GM23338 (cell line): ENCODE measurements around the gene REG1B. TPM values are rescaled to one million over a fixed set of nuclear protein-coding genes. Genes with fewer than 3 reads are reported as not detected.

Source experiments
- ATAC-seq: fragments of 200-7000 bp; cut with Tn5 transposase; 3 replicates; pipeline ENCODE4 v1.9.1; 2020
- DNase-seq: peaks from one replicate; pipeline ENCODE4 v3.0.0-alpha.2; 2015; ENCODE audit warnings: low spot score
- H2AFZ ChIP-seq: fragments of 200-600 bp; sonication (generic); 2 replicates; pipeline ENCODE4 v1.8.0; 2016; ENCODE audit warnings: antibody characterized with exemption, mild to moderate bottlenecking, moderate library complexity
- H3F3A ChIP-seq: fragments of 200-600 bp; sonication (generic); replicated peaks from 2 replicates; pipeline ENCODE4 v1.8.0; 2017; ENCODE audit warnings: antibody characterized with exemption, mixed run types, low read depth
- H3K27ac ChIP-seq: fragments of 200-600 bp; sonication (generic); 2 replicates; pipeline ENCODE4 v1.6.1; 2016; ENCODE audit warnings: low read depth
- H3K27me3 ChIP-seq: fragments of 200-600 bp; sonication (generic); 2 replicates; pipeline ENCODE4 v1.8.0; 2016; ENCODE audit warnings: mild to moderate bottlenecking, mixed run types, moderate library complexity; ENCODE audit not compliant: insufficient read depth
- H3K36me3 ChIP-seq: fragments of 200-600 bp; sonication (generic); 2 replicates; pipeline ENCODE4 v1.8.0; 2016; ENCODE audit warnings: mild to moderate bottlenecking; ENCODE audit not compliant: insufficient read depth
- H3K4me1 ChIP-seq: fragments of 200-600 bp; sonication (generic); 2 replicates; pipeline ENCODE4 v1.8.0; 2016; ENCODE audit warnings: mild to moderate bottlenecking, moderate library complexity; ENCODE audit not compliant: insufficient read depth
- H3K4me2 ChIP-seq: fragments of 200-600 bp; sonication (generic); 2 replicates; pipeline ENCODE4 v1.7.1; 2017; ENCODE audit warnings: mixed run types
- H3K4me3 ChIP-seq: fragments of 200-600 bp; sonication (generic); 2 replicates; pipeline ENCODE4 v1.6.1; 2016; ENCODE audit warnings: mixed run types
- H3K79me2 ChIP-seq: fragments of 200-600 bp; sonication (generic); replicated peaks from 2 replicates; pipeline ENCODE4 v1.8.0; 2017; ENCODE audit warnings: mild to moderate bottlenecking; ENCODE audit not compliant: insufficient read depth
- H3K9me2 ChIP-seq: fragments of 200-600 bp; sonication (generic); 2 replicates; pipeline ENCODE4 v1.8.0; 2017; ENCODE audit not compliant: insufficient read depth
- H4K20me1 ChIP-seq: fragments of 200-600 bp; sonication (generic); replicated peaks from 2 replicates; pipeline ENCODE4 v1.8.0; 2017; ENCODE audit warnings: mild to moderate bottlenecking; ENCODE audit not compliant: insufficient read depth
- H3K27ac Mint-ChIP-seq: 2 replicates; pipeline ENCODE4 v1.8.0; 2020; ENCODE audit warnings: inconsistent platforms, mild to moderate bottlenecking, moderate library complexity, mixed read lengths
- H3K27me3 Mint-ChIP-seq: 3 replicates; pipeline ENCODE4 v1.8.0; 2022; ENCODE audit warnings: low read depth, mild to moderate bottlenecking, moderate library complexity, mixed read lengths, inconsistent platforms; ENCODE audit not compliant: insufficient read depth, poor library complexity
- H3K36me3 Mint-ChIP-seq: 3 replicates; pipeline ENCODE4 v1.8.0; 2021; ENCODE audit warnings: low read depth, mild to moderate bottlenecking, inconsistent platforms, moderate library complexity, mixed read lengths
- H3K4me1 Mint-ChIP-seq: 3 replicates; pipeline ENCODE4 v1.8.0; 2020; ENCODE audit warnings: mild to moderate bottlenecking, inconsistent platforms, mixed read lengths
- H3K4me3 Mint-ChIP-seq: 3 replicates; pipeline ENCODE4 v1.8.0; 2021; ENCODE audit warnings: moderate library complexity, mild to moderate bottlenecking, inconsistent platforms, mixed read lengths
- H3K9me3 Mint-ChIP-seq: 3 replicates; pipeline ENCODE4 v1.8.0; 2020; ENCODE audit warnings: moderate library complexity, mild to moderate bottlenecking, inconsistent platforms, mixed read lengths
- CREB1 ChIP-seq: fragments of 250-450 bp; sonication (Bioruptor Pico); IDR thresholded peaks from 2 replicates; pipeline ENCODE4 v1.5.0; 2020; ENCODE audit warnings: low read depth, mild to moderate bottlenecking, moderate library complexity
- EZH2 ChIP-seq: fragments of 200-600 bp; sonication (generic); IDR thresholded peaks from one replicate; pipeline ENCODE4 v1.8.0; 2017; ENCODE audit warnings: antibody characterized with exemption, mild to moderate bottlenecking, low read depth; ENCODE audit not compliant: unreplicated experiment
- EZH2phosphoT487 ChIP-seq: fragments of 200-600 bp; sonication (generic); IDR thresholded peaks from one replicate; pipeline ENCODE4 v1.8.1; 2018; ENCODE audit warnings: antibody characterized with exemption; ENCODE audit not compliant: unreplicated experiment
- JUNB ChIP-seq: IDR thresholded peaks from one replicate; pipeline ENCODE4 v1.6.1; 2016; ENCODE audit warnings: antibody characterized with exemption; ENCODE audit not compliant: unreplicated experiment
- NANOG ChIP-seq: IDR thresholded peaks from 2 replicates; pipeline ENCODE4 v1.6.1; 2016; ENCODE audit warnings: antibody characterized with exemption, borderline replicate concordance
- POLR2AphosphoS5 ChIP-seq: IDR thresholded peaks from 2 replicates; pipeline ENCODE4 v1.6.1; 2016; ENCODE audit warnings: antibody characterized with exemption, low read depth
- REST ChIP-seq: IDR thresholded peaks from one replicate; pipeline ENCODE4 v1.6.1; 2018; ENCODE audit warnings: antibody characterized with exemption; ENCODE audit not compliant: unreplicated experiment
- STAT1 ChIP-seq: IDR thresholded peaks from one replicate; pipeline ENCODE4 v1.6.1; 2016; ENCODE audit warnings: antibody characterized with exemption; ENCODE audit not compliant: unreplicated experiment
- ZNF114 ChIP-seq: fragments of 250-450 bp; sonication (Bioruptor Pico); IDR thresholded peaks from 2 replicates; pipeline ENCODE4 v1.5.0; 2020; ENCODE audit warnings: mild to moderate bottlenecking, moderate library complexity
- ZNF331 ChIP-seq: fragments of 250-450 bp; sonication (Bioruptor Pico); IDR thresholded peaks from 2 replicates; pipeline ENCODE4 v1.5.0; 2020; ENCODE audit warnings: low read depth, mild to moderate bottlenecking, moderate library complexity
- polyA plus RNA-seq: library from polyadenylated mRNA; unstranded; fragments of >200 nt; fragmentation: Nextera tagmentation; extraction: Ambion mirVana; gene quantifications from 2 replicates; pipeline ENCODE4 v1.2.1, GENCODE V29; 2016
- total RNA-seq: library from RNA; depleted of rRNA; stranded (reverse); fragments of >200 nt; shearing (Covaris generic); gene quantifications from 2 replicates; pipeline ENCODE4 v1.2.3, GENCODE V29; 2014

Gene REG1B
- total and polyA plus RNA-seq, 2 experiments from 2014 or later, result not detected

GRCh38 chr2:79128406-79128805 lies 40.6 kb upstream of the REG1B start:
- Histone ChIP-seq H2AFZ (no peak overlapping the region), H3K9me2 (0 out of 2 replicates have a peak, but pooled peaks cover 2% of the 10 kb centered on the region), H3K36me3 (no peaks in the 10 kb centered on the region), H3F3A (no peaks in the 10 kb centered on the region), H3K79me2 (no peaks in the 10 kb centered on the region), H3K4me2 (no peak overlapping the region), H3K4me1 (no peaks in the 10 kb centered on the region), H3K27ac (no peak overlapping the region), H4K20me1 (no peaks in the 10 kb centered on the region), H3K27me3 (no peaks in the 10 kb centered on the region), H3K4me3 (no peak overlapping the region)
- Mint-ChIP-seq H3K27me3 (peaks cover 2% of the 10 kb centered on the region), H3K36me3 (no peaks in the 10 kb centered on the region), H3K27ac (no peak overlapping the region), H3K9me3 (no peaks in the 10 kb centered on the region), H3K4me3 (no peak overlapping the region), H3K4me1 (peaks cover 3% of the 10 kb centered on the region; the same call in 1 of the 3 replicates)
- TF ChIP-seq ZNF114 (CRISPR knock-in tag), result no peak
- no peak for TF ChIP-seq JUNB
- no peak for TF ChIP-seq POLR2AphosphoS5
- TF ChIP-seq NANOG, result no peak
- TF ChIP-seq EZH2, result no peak
- no peak for DNase-seq
- ATAC-seq, result no peak

DNA sequence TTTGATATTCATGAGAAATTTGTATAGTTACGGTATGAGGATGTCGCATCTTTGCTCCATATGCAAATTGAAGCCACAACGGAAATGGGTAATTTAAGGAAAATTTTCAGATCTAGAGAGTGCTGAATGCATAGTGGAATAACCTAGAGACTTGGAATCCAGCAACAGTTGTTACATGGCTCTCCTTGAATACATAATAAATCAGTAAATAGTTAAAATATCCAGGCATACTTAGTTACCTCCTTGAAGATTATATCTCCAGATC lies 37.9 kb upstream of the REG1B start:
- ATAC-seq, result no peak

GRCh38 chr2:79124907-79125720 lies 37.3 kb upstream of the REG1B start:
- no peaks in the 10 kb centered on the region for H3K36me3 ChIP-seq
- H3K27me3 Mint-ChIP-seq, result peaks cover 4% of the 10 kb centered on the region
- no peak overlapping the region for H2AFZ ChIP-seq
- H3K27me3 ChIP-seq, result no peaks in the 10 kb centered on the region
- no peak overlapping the region for H3K27ac Mint-ChIP-seq
- H3K4me1 Mint-ChIP-seq, result no peaks in the 10 kb centered on the region
- no peaks in the 10 kb centered on the region for H3K36me3 Mint-ChIP-seq
- DNase-seq, result no peak
- no peaks in the 10 kb centered on the region for H3K79me2 ChIP-seq
- no peak overlapping the region for H3K4me3 Mint-ChIP-seq
- H3K27ac ChIP-seq, result no peak overlapping the region
- no peaks in the 10 kb centered on the region for H3K9me3 Mint-ChIP-seq
- H3K4me2 ChIP-seq, result no peak overlapping the region
- ATAC-seq, result no peak
- H3K4me3 ChIP-seq, result no peak overlapping the region
- H3K9me2 ChIP-seq, result no peaks in the 10 kb centered on the region
- H3K4me1 ChIP-seq, result no peaks in the 10 kb centered on the region
- H3F3A ChIP-seq, result no peaks in the 10 kb centered on the region
- H4K20me1 ChIP-seq, result no peaks in the 10 kb centered on the region
- TF ChIP-seq ZNF331 (CRISPR knock-in tag) (no peak), CREB1 (CRISPR knock-in tag) (no peak), EZH2 (no peak), NANOG (no peak), EZH2phosphoT487 (no peak), STAT1 (no peak), REST (no peak), JUNB (no peak)

More for the DNA sequence above, 37.9 kb upstream of the REG1B start:
- no peaks in the 10 kb centered on the region for H3F3A ChIP-seq
- H3K27me3 ChIP-seq, result no peaks in the 10 kb centered on the region
- H3K9me3 Mint-ChIP-seq, result no peaks in the 10 kb centered on the region
- no peak overlapping the region for H3K4me3 Mint-ChIP-seq
- no peaks in the 10 kb centered on the region for H3K36me3 ChIP-seq
- H2AFZ ChIP-seq, result no peak overlapping the region
- no peaks in the 10 kb centered on the region for H4K20me1 ChIP-seq
- peaks cover 4% of the 10 kb centered on the region for H3K27me3 Mint-ChIP-seq
- H3K4me1 ChIP-seq, result no peaks in the 10 kb centered on the region
- H3K4me2 ChIP-seq, result no peak overlapping the region
- H3K9me2 ChIP-seq, result no peaks in the 10 kb centered on the region
- H3K4me3 ChIP-seq, result no peak overlapping the region
- H3K4me1 Mint-ChIP-seq, result no peaks in the 10 kb centered on the region
- H3K27ac Mint-ChIP-seq, result no peak overlapping the region
- no peaks in the 10 kb centered on the region for H3K79me2 ChIP-seq
- no peak overlapping the region for H3K27ac ChIP-seq
- no peak for TF ChIP-seq CREB1 (CRISPR knock-in tag)
- TF ChIP-seq POLR2AphosphoS5, result no peak
- no peak for TF ChIP-seq STAT1
- H3K36me3 Mint-ChIP-seq, result no peaks in the 10 kb centered on the region
- no peak for DNase-seq
